Gastrocnemius medialis (tissue), 4 donors: ENCODE results near the gene NME5.

Source experiments
- CTCF ChIP-seq, 5 experiments: fragments of 450-650 bp in 3 of 5; fragments of 200-600 bp in 2 of 5; sonication (generic) in 2 of 5; IDR thresholded peaks in 4 of 5; conservative IDR thresholded peaks in 1 of 5; 1 replicate in 4 of 5; 2 replicates in 1 of 5; pipeline ENCODE4 v1.5.1; 2016 to 2019; ENCODE audit warnings: antibody characterized with exemption in 5 of 5, mild to moderate bottlenecking in 3 of 5, moderate library complexity in 3 of 5
- POLR2A ChIP-seq, 2 donors: fragments of 450-650 bp; IDR thresholded peaks; one replicate each; pipeline ENCODE4 v1.6.1; 2017; ENCODE audit warnings: antibody characterized with exemption in 2 of 2, mild to moderate bottlenecking in 2 of 2, moderate library complexity in 2 of 2

DNA sequence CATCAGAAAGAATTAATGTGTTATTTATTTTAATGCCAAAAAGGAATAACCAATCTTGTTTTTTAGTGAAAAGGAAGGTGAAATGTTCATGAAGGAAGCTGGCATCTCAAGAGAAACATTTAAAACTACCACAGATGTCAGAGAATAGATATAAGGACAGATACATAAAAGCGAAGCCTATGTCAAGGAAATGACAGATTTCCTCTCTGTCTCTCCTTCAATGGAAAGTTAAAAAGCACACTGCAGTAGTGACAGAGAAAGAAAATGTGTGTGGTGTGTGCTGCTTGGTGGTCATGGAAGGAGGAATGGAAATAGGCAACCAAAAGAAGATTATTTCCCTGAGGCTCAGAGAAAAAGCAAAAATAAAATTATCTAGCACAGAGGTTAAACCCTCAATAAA is 46.2 kb downstream of the NME5 start:
- TF ChIP-seq CTCF (IDR thresholded peaks at IDR 0.05 in 4 of 5, conservative IDR thresholded peaks at IDR 0.05 in 1 of 5): no peak
- no peak for TF ChIP-seq POLR2A (IDR thresholded peaks at IDR 0.05)
